ENCODE data around the gene SPAG17. TPM values are rescaled to one million over a fixed set of nuclear protein-coding genes. Genes with fewer than 3 reads are reported as not detected.

The SPAG17 gene
- total and polyA plus RNA-seq, 2 experiments from 2014 or later, result 0.42 to 1.2 TPM

DNA sequence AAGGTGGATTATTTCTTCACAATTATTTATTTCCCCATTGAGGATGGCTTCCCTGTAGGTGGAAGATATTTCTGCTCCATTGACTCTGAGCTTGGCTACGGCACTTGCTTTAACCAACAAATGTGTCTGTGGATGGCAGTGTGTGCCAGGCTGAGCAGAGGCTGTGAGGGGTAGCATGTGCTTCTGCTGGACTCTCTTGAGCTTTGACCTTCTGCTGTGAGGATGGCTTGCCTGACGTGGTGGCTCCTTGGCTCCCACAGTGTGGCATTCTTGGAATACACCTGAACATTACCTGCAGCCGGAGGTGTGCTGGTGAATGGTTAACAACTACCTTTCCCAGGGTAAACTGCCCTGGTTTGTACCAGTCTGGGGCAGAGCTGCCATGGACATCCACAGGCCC, 208.6 kb downstream of the SPAG17 start:
- TF ChIP-seq, protein P1, sequence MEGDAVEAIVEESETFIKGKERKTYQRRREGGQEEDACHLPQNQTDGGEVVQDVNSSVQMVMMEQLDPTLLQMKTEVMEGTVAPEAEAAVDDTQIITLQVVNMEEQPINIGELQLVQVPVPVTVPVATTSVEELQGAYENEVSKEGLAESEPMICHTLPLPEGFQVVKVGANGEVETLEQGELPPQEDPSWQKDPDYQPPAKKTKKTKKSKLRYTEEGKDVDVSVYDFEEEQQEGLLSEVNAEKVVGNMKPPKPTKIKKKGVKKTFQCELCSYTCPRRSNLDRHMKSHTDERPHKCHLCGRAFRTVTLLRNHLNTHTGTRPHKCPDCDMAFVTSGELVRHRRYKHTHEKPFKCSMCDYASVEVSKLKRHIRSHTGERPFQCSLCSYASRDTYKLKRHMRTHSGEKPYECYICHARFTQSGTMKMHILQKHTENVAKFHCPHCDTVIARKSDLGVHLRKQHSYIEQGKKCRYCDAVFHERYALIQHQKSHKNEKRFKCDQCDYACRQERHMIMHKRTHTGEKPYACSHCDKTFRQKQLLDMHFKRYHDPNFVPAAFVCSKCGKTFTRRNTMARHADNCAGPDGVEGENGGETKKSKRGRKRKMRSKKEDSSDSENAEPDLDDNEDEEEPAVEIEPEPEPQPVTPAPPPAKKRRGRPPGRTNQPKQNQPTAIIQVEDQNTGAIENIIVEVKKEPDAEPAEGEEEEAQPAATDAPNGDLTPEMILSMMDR (IDR thresholded peaks at IDR 0.05; ENCODE audit: low read depth, low read length), result no peak
- H3K27ac ChIP-seq, result no peak overlapping the region
- no peak overlapping the region for H3K4me3 ChIP-seq
- no peak for DNase-seq (ENCODE audit: low read depth in 1 of 2, low spot score in 1 of 2)
- no peaks in the 10 kb centered on the region for H3K4me1 ChIP-seq (ENCODE audit: low read depth)
- no peaks in the 10 kb centered on the region for H3K36me3 ChIP-seq
- no peaks in the 10 kb centered on the region for H3K9me3 ChIP-seq (ENCODE audit: low read depth)
- H3K27me3 ChIP-seq, result no peaks in the 10 kb centered on the region

DNA sequence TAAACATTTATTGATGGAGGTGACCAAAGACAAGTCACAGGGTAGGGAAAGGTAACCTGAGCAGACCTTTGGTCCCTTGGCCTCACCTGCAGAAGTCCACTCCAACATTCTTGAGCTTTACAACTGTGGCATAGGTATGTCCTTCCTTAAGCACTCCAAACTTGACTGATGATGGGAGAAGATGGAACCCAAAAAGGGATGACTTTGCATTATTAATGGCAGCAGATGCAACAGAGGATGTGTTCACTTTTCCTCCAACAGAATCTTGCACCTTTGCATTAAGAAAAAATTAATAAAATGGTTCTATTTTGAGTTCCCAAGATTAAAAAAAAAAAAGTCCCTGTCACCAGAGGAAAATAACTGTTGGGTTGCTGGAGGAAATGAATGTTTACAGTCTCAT, 213.3 kb downstream of the SPAG17 start:
- no peaks in the 10 kb centered on the region for H3K36me3 ChIP-seq
- H3K27me3 ChIP-seq, result no peaks in the 10 kb centered on the region
- no peak overlapping the region for H3K27ac ChIP-seq
- no peak for DNase-seq (ENCODE audit: low read depth in 1 of 2, low spot score in 1 of 2)
- TF ChIP-seq, protein P1 (IDR thresholded peaks at IDR 0.05; ENCODE audit: low read depth, low read length), result no peak
- H3K9me3 ChIP-seq (ENCODE audit: low read depth), result no peaks in the 10 kb centered on the region
- H3K4me1 ChIP-seq (ENCODE audit: low read depth), result no peaks in the 10 kb centered on the region
- H3K4me3 ChIP-seq, result no peak overlapping the region

DNA sequence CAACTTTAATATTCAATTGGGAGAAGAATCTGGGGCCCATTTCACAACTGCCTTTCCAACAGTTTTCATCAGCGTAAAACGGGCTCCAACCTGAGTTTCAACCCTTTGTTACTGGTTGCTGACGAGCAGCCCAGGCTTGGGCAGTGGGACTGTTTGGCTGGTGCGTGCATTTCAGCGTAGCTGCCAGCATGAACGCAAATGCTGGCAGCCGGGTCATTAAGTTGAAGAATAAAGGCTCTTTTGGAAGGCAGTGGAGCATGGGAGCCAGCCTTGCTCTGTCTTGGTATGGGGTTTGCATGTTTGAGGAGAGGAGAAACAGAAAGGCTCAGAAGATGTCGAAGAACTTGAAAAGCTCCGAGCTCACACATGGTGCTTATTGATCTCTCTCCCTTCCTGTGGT, 214.8 kb downstream of the SPAG17 start:
- no peaks in the 10 kb centered on the region for H3K36me3 ChIP-seq
- no peaks in the 10 kb centered on the region for H3K9me3 ChIP-seq (ENCODE audit: low read depth)
- H3K27me3 ChIP-seq, result no peaks in the 10 kb centered on the region
- H3K27ac ChIP-seq, result no peak overlapping the region
- TF ChIP-seq, protein P1 (IDR thresholded peaks at IDR 0.05; ENCODE audit: low read depth, low read length), result no peak
- no peak overlapping the region for H3K4me3 ChIP-seq
- no peaks in the 10 kb centered on the region for H3K4me1 ChIP-seq (ENCODE audit: low read depth)
- DNase-seq (ENCODE audit: low read depth in 1 of 2, low spot score in 1 of 2), result no peak

DNA sequence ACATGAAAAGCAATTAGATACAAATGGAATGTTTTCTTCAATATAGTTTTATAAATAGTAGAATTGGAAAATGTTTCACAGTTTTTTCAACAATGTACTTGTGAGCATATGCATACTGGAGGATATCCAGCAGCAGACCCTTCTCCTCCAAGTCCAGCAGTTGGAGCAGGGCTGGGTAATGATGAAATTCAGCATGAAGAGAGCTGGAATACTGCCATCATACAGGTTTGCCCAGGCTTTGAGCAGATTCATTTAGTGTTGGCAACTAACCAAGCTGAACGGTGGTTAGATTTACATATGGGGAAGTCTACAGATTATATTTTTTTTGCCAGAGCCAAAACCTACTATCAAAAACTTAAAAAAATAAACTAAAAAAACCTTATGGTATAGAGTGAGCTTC, 217.1 kb downstream of the SPAG17 start:
- no peak overlapping the region for H3K27ac ChIP-seq

DNA sequence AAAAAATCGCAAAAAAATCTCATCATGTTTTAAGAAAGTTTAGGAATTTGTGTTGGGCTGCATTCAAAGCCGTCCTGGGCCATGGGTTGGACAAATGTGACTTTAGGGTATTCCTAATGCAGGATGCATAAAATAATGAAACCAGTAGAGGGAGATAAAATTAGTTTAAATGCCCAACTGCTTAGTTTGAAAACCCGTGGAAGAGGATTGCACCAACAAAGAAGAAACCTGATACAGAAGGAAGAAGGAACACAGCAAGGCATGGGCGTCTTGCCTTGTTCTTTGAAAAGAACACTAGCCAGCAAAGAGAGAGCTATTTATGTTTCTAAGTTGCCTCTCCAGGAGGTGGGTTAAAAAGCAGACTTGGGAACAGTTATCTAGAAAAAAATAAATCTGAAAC, 217.6 kb downstream of the SPAG17 start:
- H3K4me3 ChIP-seq, result no peak overlapping the region
- no peaks in the 10 kb centered on the region for H3K9me3 ChIP-seq (ENCODE audit: low read depth)
- no peaks in the 10 kb centered on the region for H3K4me1 ChIP-seq (ENCODE audit: low read depth)
- DNase-seq (ENCODE audit: low read depth in 1 of 2, low spot score in 1 of 2), result peak in 1 of 2 donors; percentile 73
- H3K36me3 ChIP-seq, result no peaks in the 10 kb centered on the region
- H3K27me3 ChIP-seq, result no peaks in the 10 kb centered on the region
- no peak overlapping the region for H3K27ac ChIP-seq
- TF ChIP-seq, protein P1 (IDR thresholded peaks at IDR 0.05; ENCODE audit: low read depth, low read length), result peak; percentile 42

More for the DNA sequence above, 217.1 kb downstream of the SPAG17 start:
- Histone ChIP-seq H3K36me3 (no peaks in the 10 kb centered on the region), H3K4me3 (no peak overlapping the region), H3K9me3 (ENCODE audit: low read depth) (no peaks in the 10 kb centered on the region), H3K4me1 (ENCODE audit: low read depth) (no peaks in the 10 kb centered on the region), H3K27me3 (no peaks in the 10 kb centered on the region)
- DNase-seq (ENCODE audit: low read depth in 1 of 2, low spot score in 1 of 2), result peak; percentile 2 to 70
- TF ChIP-seq, protein P1 (IDR thresholded peaks at IDR 0.05; ENCODE audit: low read depth, low read length), result no peak
